H4 (cell line): ENCODE measurements around the gene POU1F1. TPM values are rescaled to one million over a fixed set of nuclear protein-coding genes. Genes with fewer than 3 reads are reported as not detected.
"Not testable (repeated sequence)": the region's sequence is repeated elsewhere in the genome, so short reads cannot be mapped to it uniquely, and the experiment has no call there.

Experiments used
- DNase-seq: peaks from one replicate; pipeline ENCODE4 v3.0.0-alpha.2; 2015; ENCODE audit warnings: low spot score
- total RNA-seq: library from RNA; depleted of rRNA; stranded (reverse); fragments of >200 nt; shearing (Covaris generic); gene quantifications from 2 replicates; pipeline ENCODE4 v1.2.3, GENCODE V29; 2014; rRNA removed

The POU1F1 gene
- total RNA-seq, 1 experiment from 2014 or later = not detected

DNA sequence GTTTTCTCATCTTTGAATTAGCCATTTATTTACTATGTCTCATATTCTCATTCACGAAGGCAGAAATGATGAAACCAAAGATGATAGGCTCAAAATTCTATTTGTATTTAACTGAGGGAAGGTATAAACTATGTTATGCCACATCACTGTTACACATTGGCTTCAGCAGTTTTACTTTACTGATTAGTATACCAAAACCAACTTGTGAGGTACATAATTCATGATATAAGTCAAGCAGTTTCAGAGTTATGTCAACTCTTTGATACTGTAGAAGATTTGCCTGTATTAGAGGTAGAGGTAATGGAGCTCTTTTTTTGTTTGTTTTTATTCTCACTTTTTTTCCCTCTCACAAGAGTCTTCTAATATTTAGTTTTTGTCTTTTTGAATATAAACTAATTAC, 26.4 kb downstream of the POU1F1 start:
- no peak for DNase-seq

DNA sequence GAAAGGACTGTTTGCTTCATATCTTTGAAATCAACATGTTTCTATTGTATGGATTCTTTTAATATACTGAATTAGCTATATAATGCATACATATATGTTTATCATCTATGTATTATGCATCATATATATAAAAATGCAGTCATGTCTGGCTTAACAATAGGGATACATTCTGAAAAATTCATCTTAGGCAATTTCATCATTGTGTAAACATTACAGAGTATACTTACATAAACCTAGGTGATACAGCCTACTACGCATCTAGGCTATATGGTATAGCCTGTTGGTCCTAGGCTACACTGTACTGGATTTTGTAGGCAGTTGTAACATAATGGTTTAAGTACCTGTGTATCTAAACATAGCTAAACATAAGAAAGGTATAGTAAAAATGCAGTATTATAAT, 27.6 kb downstream of the POU1F1 start:
- DNase-seq = no peak

DNA sequence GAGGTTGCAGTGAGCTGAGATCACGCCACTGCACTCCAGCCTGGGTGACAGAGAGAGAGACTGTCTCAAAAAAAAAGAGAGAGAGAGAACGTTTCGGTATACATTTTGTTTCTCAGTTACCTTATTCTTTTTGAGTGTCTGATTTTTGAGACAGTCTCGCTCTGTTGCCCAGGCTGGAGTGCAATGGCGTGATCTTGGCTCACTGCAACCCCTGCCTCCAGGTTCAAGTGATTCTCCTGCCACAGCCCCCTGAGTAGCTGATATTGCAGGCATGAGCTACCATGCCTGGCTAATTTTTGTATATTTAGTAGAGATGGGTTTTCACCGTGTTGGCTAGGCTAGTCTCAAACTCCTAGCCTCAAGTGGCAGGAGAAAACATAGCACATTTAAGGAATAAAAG, 28.2 kb downstream of the POU1F1 start:
- DNase-seq = not testable (repeated sequence)

DNA sequence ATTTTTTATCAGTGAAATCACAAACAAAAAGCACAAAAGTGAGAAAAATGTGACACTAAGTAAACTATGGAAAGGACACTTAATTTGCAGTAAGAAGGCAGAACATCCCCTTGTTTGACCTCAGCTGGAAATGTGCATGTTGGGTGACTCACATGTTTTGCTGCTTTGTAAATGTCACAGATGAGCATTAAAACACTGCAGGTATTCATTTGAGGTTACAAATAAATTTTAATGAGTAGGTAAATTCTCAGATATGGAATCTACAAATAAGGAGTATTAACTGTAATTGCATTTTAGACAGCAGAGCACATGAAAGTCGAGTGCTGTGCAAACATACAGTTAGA, 29.0 kb downstream of the POU1F1 start:
- no peak for DNase-seq

DNA sequence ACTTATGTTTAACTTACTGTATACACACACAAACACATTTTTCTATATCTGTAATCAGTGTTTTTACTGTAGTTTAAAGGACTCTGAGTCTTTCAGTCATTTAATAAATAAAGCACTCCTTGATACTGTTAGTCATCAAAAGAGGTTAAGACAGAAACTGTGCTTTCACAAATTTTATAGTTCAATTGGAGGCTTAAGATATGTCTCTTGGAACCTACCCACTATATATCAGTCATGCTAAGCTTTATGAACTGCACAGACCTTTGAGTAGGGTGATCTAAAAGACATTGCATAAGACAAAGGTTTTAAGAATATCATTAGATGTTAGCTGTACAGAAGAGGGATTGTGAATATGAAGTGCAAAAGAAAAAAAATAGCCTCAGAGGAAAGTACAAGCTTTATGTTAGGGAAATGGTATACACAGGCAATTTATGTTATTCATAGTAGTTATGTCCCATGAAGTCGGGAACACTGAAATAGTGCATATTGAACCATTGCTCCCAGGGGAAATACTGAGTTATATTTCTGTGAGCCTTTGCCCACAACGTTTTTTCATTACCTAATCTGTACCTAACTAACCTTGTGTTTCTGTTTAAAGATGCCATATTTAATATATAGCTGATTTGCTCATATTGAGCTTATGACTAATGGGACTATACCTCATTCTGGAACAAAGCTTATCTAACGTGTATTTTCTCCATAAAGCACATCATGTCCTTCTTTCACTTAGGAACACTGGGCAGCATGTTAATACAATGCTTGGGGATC, 29.5 kb downstream of the POU1F1 start:
- no peak for DNase-seq

DNA sequence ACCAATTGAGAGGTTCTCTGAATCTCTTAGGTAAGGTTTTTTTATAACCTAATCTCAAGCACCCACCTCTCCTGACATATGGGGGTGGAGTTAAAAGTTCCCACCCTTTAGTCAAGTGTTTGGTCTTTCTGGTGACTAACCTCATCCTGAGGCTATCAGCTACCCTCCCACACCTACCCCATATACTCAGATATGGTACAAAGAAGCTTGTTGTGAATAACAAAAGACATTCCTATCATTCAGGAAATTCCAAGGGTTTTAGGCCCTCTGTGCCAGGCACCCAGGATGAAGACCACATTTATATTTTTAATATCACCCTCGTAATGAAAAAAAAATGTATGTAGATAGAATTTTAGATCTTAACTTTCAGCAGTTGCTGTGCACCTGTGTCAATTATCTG, 40.3 kb downstream of the POU1F1 start:
- DNase-seq = no peak

DNA sequence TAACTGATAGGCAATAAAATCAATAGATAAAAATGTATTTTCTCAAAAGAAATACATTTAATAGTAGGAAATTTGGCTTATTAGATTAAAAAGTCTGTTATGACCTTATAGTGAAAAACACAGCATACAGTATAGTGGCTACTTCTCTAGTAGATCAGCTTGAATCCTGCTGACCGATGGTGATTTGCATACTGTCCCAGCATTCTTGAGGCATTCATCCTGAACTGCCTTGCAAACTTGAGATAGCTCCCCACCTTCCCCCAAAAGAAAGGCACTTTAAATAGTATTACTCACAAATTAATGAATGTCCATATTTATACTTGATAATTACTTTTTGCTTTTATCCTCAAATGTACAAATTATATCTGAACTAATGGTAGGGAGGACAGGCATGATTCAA, 42.6 kb downstream of the POU1F1 start:
- no peak for DNase-seq

DNA sequence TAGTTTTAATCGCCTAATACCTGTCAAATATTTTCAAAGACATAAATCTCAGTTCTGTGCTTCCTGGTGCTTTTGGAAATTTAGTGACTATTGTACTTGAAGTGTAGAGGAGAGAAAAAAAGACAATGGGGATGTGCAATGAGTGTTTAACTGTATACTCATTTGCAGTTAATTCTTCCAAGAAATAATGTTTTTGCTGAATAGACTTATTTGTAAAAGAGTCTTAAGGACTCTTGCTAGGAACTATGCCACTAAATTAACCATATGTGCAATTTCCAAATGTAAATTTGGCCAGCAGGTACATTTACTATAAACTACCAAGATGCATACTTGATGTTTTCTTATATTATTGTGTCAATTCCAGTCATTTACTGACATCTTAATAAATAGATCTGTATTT, 47.3 kb downstream of the POU1F1 start:
- no peak for DNase-seq

DNA sequence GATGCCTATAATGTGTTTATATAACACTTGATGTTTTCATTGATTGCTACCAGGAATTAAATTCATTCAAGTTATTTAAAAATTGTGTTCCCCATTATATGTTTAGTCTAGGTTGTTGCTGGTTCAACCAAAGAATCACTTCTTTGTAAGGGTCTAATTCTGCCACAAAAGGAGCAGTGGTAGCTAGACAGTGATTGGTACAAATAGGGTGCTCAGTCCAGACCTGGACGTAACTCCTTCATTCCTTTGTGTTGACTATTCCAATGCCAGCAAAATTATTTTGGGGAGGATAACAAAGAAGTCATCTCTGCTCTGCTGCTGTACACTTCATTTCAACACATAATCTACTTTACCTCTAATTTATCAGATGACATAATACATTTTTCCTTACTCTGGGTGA, 48.1 kb downstream of the POU1F1 start:
- DNase-seq = no peak

DNA sequence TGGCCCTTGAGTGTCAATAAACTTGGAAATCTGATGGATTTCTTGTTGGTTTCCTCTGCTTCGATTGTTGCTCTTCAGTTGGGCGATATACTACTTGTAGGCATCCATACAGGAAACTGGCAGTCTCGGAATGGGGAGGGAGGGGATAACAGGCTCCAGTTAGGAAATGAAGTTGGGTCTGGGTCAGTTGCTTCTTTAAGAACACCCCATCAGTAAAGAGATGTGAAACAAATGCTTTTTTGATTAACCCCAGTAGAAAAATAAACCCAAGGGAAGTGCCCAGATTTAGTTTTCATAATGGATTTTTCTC, 48.6 kb downstream of the POU1F1 start:
- DNase-seq = no peak

DNA sequence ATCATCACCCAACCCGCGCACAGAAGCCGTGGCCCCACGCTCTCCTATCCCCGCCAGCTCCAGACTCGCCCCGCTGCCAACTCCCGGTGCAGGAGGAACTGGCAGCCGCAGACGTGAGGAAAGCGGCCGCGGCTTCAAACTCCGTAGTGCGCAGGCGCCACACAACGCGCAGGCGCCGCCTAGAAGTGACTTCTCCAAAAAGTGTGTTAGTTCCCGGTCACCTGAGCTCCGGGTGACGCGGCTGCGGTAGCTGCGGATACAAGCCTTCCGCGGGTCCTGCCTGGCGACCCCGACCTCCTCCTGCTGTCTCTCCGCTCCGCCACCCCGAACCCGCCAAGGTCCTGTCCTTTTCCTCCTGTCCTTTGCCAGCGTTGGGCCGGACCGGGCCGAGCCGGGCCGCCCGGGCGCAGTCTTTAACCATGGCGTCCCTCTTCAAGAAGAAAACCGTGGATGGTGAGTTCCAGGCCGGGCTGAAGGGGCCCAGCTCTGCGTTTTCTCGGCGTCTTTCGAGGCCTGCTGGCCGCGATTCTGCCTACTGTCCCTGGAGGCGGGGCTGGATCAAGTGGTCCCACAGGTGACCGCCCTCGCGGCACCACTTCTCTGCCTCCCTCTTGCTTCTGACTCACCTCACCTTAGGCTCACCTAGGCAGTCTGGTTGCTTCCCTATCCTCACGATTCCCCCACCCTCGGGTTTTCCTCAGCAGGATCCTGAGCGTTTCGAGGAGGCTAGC, 49.1 kb downstream of the POU1F1 start, which contains the start of gene CHMP2B:
TSS of gene CHMP2B (plus strand) at position 206 of the 731 bp plus-strand sequence. CDS start at position 420, 214 bp downstream.
- DNase-seq = peak; percentile 74

DNA sequence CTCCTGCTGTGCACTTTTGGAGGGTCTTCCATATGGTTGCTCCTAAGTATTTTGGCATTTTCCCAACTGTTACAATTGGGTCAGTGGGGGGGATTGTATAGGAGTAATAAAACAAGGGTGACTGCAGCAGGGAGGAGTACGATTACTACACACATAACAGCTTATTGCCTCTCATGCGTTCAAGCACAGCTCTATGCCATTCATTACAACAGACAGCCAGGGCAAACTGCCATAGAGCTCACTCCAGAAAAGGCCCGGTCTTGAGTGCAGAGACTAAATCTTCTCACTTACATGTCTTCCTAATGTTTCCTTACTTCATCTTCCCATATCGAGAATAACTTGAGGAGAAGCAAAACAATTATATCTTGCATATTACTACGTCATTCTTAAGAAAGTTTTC, 50.7 kb downstream of the POU1F1 start:
- DNase-seq = no peak

DNA sequence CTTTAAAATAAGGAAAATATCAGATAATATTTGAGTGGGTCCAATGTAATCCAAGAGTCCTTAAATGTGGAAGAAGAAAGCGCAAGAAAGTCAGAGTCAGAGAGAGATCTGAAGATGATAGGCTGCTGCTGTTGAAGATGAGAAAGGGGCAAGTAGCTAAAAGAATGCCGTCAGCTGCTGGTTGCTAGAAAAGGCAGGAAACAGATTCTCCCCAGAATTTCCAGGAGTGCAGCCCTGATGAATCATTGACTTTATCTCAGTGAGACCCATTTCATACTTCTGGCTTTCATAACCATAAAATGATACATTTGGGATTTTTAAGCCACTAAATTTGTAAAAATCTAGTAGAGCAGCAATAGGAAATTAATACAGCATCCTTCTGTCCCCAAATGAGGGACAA, 56.8 kb downstream of the POU1F1 start:
- no peak for DNase-seq

DNA sequence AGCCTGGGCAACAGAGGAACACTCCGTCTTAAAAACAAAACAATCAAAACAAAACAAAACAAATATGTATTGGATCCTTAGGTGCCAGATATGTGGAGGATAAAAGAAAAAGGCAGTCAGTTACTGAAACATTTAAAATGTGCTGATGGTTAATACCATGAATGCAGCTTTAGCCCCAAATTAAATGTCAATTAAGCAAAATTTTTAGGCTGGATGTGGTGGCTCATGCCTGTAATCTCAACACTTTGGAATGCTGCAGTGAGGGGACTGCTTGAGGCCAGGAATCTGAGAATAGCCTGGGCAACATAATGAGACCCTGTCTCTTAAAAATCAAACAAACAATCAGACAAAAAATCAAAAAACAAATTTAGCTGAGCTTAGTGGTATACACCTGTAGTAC, 57.8 kb downstream of the POU1F1 start:
- no peak for DNase-seq

Other genes with a start within 250 kb of the POU1F1 start
- gene CHMP2B, start 49.3 kb downstream of the POU1F1 start, total RNA-seq = 18.8 and 26.2 TPM in 2 replicates